ENCODE measurements around the gene SPTBN1.

SPTBN1 gene

GRCh38 chr2:54638103-54638502 lies 182.0 kb downstream of the SPTBN1 start:
- no peak for DNase-seq

GRCh38 chr2:54638774-54639187 lies 182.7 kb downstream of the SPTBN1 start:
- DNase-seq = no peak

DNA sequence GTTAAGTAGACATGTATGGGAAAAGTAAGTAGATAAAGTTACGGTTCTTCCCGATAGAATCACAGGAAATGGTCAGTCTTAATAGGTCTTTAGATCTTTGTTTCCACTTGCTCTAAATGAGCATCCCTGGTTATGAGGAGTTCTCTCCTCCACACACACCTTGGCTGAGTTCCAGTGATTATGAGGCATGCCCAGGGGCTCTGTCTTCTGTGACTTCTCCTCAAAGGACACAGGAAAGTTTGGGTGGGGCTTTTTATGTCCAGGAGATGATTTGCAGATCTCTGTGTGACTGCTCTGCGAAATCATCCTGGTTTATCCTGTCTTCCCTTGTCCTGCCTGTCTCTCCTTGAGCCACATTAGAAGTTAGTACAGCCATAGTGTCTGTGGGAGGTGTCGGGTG lies 183.5 kb downstream of the SPTBN1 start:
- DNase-seq = no peak

DNA sequence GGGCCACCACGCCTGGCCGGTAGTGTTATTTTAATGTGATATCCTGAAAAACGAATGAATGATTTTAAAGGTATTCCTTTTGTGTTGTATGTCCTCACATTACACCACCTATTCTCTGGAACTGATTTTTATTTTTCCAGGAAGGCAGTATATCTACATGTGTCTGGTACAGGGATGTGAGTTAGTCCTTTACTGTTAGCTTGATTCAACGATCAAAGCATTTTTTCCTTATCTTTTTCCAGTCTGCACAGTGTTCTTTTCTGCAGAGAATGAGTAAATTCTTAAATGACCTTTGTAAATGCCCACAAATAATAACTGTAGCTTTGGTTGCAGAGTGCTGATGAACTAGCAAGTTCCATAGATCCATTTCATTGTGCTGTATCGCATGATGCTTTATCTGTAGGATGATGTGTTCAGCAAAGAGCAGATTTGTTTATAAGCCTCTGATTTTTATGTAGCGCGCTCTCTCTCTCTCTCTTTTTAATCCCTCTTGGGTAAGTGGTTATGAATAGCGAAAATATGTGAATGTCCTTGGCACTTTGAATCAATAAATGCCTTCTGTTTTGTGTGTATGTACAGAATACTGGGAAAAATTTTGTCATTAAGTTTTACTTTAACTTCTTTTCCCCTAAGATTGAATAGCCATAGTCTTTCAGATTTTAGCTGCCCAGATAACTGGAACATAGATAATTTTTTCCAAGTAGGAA lies 184.9 kb downstream of the SPTBN1 start:
- no peak for DNase-seq

- no peak for DNase-seq
Observed at GRCh38 chr2:54641988-54642387, 185.9 kb downstream of the SPTBN1 start.

DNA sequence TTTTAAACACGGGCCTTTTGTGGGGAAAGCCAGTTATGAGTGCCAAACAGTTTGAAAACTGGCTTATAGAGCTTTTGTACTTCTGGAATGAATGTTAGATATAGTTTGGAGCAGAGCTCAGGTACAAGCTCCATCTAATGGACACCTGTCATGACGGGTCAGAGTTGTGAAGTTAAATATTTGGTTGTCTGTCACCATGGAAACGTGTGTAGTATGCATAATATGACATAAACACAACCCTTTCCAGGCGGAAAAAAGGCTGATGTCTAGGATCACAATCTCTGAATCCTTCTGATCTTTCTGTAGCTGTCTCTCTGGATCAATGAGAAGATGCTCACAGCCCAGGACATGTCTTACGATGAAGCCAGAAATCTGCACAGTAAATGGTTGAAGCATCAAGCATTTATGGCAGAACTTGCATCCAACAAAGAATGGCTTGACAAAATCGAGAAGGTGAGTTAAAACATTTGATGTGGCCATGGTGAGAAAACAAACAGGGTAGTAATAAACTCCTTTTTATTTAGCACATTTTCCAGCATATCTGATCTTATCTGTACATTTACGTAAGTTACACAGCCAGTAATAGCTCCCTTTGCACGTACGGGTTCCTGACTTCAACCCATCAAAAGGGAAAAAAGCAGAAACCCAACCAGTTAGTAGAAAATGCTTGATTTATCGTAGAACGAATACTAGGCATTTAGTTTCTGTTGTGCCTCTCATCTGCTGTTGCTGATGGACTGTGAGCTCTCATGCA lies 186.7 kb downstream of the SPTBN1 start:
- DNase-seq = no peak

- DNase-seq = no peak
Observed at GRCh38 chr2:54644236-54644635, 188.1 kb downstream of the SPTBN1 start.

- no peak for DNase-seq
Observed at GRCh38 chr2:54646170-54646927, 190.2 kb downstream of the SPTBN1 start.

- DNase-seq = no peak
Observed at GRCh38 chr2:54648256-54648655, 192.1 kb downstream of the SPTBN1 start.

GRCh38 chr2:54649191-54649590 lies 193.1 kb downstream of the SPTBN1 start:
- DNase-seq = no peak

DNA sequence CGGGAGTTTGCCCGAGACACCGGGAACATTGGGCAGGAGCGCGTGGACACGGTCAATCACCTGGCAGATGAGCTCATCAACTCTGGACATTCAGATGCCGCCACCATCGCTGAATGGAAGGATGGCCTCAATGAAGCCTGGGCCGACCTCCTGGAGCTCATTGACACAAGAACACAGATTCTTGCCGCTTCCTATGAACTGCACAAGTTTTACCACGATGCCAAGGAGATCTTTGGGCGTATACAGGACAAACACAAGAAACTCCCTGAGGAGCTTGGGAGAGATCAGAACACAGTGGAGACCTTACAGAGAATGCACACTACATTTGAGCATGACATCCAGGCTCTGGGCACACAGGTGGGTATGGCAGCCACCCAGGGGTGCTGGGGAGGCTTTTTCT lies 193.5 kb downstream of the SPTBN1 start:
- no peak for DNase-seq

GRCh38 chr2:54650612-54651011 lies 194.5 kb downstream of the SPTBN1 start:
- no peak for DNase-seq

- no peak for DNase-seq
Observed at GRCh38 chr2:54651291-54651690, 195.2 kb downstream of the SPTBN1 start.

GRCh38 chr2:54652540-54652939 lies 196.4 kb downstream of the SPTBN1 start:
- no peak for DNase-seq

GRCh38 chr2:54653572-54654204 lies 197.6 kb downstream of the SPTBN1 start:
- DNase-seq = no peak

GRCh38 chr2:54655046-54655809 lies 199.1 kb downstream of the SPTBN1 start:
- no peak for DNase-seq

- DNase-seq = no peak
Observed at GRCh38 chr2:54656863-54657262, 200.7 kb downstream of the SPTBN1 start.

GRCh38 chr2:54657664-54658083 lies 201.5 kb downstream of the SPTBN1 start:
- DNase-seq = no peak

- no peak for DNase-seq
Observed at GRCh38 chr2:54658564-54659071, 202.5 kb downstream of the SPTBN1 start.

- DNase-seq = no peak
Observed at GRCh38 chr2:54659527-54659926, 203.4 kb downstream of the SPTBN1 start.

GRCh38 chr2:54660752-54661151 lies 204.6 kb downstream of the SPTBN1 start:
- DNase-seq = no peak

GRCh38 chr2:54663424-54664030 lies 207.4 kb downstream of the SPTBN1 start:
- DNase-seq = no peak
